ENCODE measurements around the gene SEC14L2. TPM values are rescaled to one million over a fixed set of nuclear protein-coding genes. Genes with fewer than 3 reads are reported as not detected.

Gene SEC14L2
- total and polyA plus RNA-seq, 4 donors: 6.1 to 10.3 (median 8.0) TPM

GRCh38 chr22:30425616-30426387 lies 29.0 kb downstream of the SEC14L2 start, which contains the start of gene MTFP1:
MTFP1 (plus strand) TSS chr22:30425768; CDS start chr22:30425880, 112 bp downstream.
- no peak for ATAC-seq (ENCODE audit: insufficient read depth, low FRiP score)
- WGBS, 2 donors: 2 to 4% methylated on average over 56 to 61 of the region's 61 CpGs
- peaks cover 11 to 29% (median 17%) of the 10 kb centered on the region in 5 donors for H3K4me1 ChIP-seq (ENCODE audit: control insufficient read depth in 5 of 5, insufficient read depth in 5 of 5, low read length in 5 of 5)
- H3K36me3 ChIP-seq (ENCODE audit: control insufficient read depth in 4 of 4, insufficient read depth in 4 of 4, low read length in 4 of 4): no peaks in the 10 kb centered on the region
- peak within 1 kb of the TSS; percentile 72 for H3K4me3 ChIP-seq
- H3K9me3 ChIP-seq (ENCODE audit: control insufficient read depth in 4 of 4, insufficient read depth in 3 of 4, low read length in 3 of 4): no peaks in the 10 kb centered on the region
- peak within 1 kb of the TSS; percentile 88 to 96 for H3K27ac ChIP-seq (ENCODE audit: low read depth in 1 of 2, low read length in 1 of 2)
- H3K9ac ChIP-seq (ENCODE audit: insufficient read depth in 1 of 2, low read length in 2 of 2): peak within 1 kb of the TSS in 1 of 2 donors; percentile 76
- no peak for TF ChIP-seq CTCF (IDR thresholded peaks at IDR 0.05; ENCODE audit: control extremely low read depth, extremely low read depth)
- peak; percentile 82 to 88 (median 86) for DNase-seq
- no peaks in the 10 kb centered on the region for H3K27me3 ChIP-seq (ENCODE audit: control insufficient read depth in 3 of 3, insufficient read depth in 3 of 3, low read length in 2 of 3)

- H3K36me3 ChIP-seq (ENCODE audit: control insufficient read depth in 4 of 4, insufficient read depth in 4 of 4, low read length in 4 of 4): no peaks in the 10 kb centered on the region
- no peak overlapping the region for H3K4me3 ChIP-seq
- no peak overlapping the region for H3K9ac ChIP-seq (ENCODE audit: insufficient read depth in 1 of 2, low read length in 2 of 2)
These were observed 29.9 kb downstream of the SEC14L2 start for GRCh38 chr22:30426388-30427353.

GRCh38 chr22:30427871-30428270 lies 31.1 kb downstream of the SEC14L2 start:
- Histone ChIP-seq H3K27ac (ENCODE audit: low read depth in 1 of 2, low read length in 1 of 2) (no peak overlapping the region), H3K36me3 (ENCODE audit: control insufficient read depth in 4 of 4, insufficient read depth in 4 of 4, low read length in 4 of 4) (no peaks in the 10 kb centered on the region), H3K4me1 (ENCODE audit: control insufficient read depth in 5 of 5, insufficient read depth in 5 of 5, low read length in 5 of 5) (peaks cover under 1 to 19% (median 9%) of the 10 kb centered on the region in 5 donors), H3K27me3 (ENCODE audit: control insufficient read depth in 3 of 3, insufficient read depth in 3 of 3, low read length in 2 of 3) (no peaks in the 10 kb centered on the region), H3K9me3 (ENCODE audit: control insufficient read depth in 4 of 4, insufficient read depth in 3 of 4, low read length in 3 of 4) (peaks cover 0 to 2% (median 0%) of the 10 kb centered on the region in 4 donors), H3K4me3 (no peak overlapping the region), H3K9ac (ENCODE audit: insufficient read depth in 1 of 2, low read length in 2 of 2) (no peak overlapping the region)
- no peak for ATAC-seq (ENCODE audit: insufficient read depth, low FRiP score)
- TF ChIP-seq CTCF (IDR thresholded peaks at IDR 0.05; ENCODE audit: control extremely low read depth, extremely low read depth): no peak
- 88 to 94% methylated on average over 1 of the region's 1 CpG for WGBS, 2 donors
- DNase-seq: no peak

More at GRCh38 chr22:30426388-30427353, 29.9 kb downstream of the SEC14L2 start:
- Histone ChIP-seq H3K9me3 (ENCODE audit: control insufficient read depth in 4 of 4, insufficient read depth in 3 of 4, low read length in 3 of 4) (no peaks in the 10 kb centered on the region), H3K27me3 (ENCODE audit: control insufficient read depth in 3 of 3, insufficient read depth in 3 of 3, low read length in 2 of 3) (no peaks in the 10 kb centered on the region), H3K27ac (ENCODE audit: low read depth in 1 of 2, low read length in 1 of 2) (peak overlapping the region; percentile 85 to 88), H3K4me1 (ENCODE audit: control insufficient read depth in 5 of 5, insufficient read depth in 5 of 5, low read length in 5 of 5) (peaks cover 11 to 29% (median 15%) of the 10 kb centered on the region in 5 donors)
- peak; percentile 22 for ATAC-seq (ENCODE audit: insufficient read depth, low FRiP score)
- peak; percentile 77 to 84 (median 81) for DNase-seq
- peak; percentile 69 for TF ChIP-seq CTCF (IDR thresholded peaks at IDR 0.05; ENCODE audit: control extremely low read depth, extremely low read depth)
- WGBS, 2 donors: 51 to 62% methylated on average over 29 of the region's 29 CpGs

All from lung (tissue), 12 donors.